GM23338 (cell line): ENCODE data around the gene ALKBH8. TPM values are rescaled to one million over a fixed set of nuclear protein-coding genes. Genes with fewer than 3 reads are reported as not detected.
A peak's percentile ranks its signal among the peaks of the same experiment; 100 is the strongest.

Source experiments
- ATAC-seq: fragments of 200-7000 bp; cut with Tn5 transposase; 3 replicates; pipeline ENCODE4 v1.9.1; 2020
- DNase-seq: peaks from one replicate; pipeline ENCODE4 v3.0.0-alpha.2; 2015; ENCODE audit warnings: low spot score
- H2AFZ ChIP-seq: fragments of 200-600 bp; sonication (generic); 2 replicates; pipeline ENCODE4 v1.8.0; 2016; ENCODE audit warnings: antibody characterized with exemption, mild to moderate bottlenecking, moderate library complexity
- H3F3A ChIP-seq: fragments of 200-600 bp; sonication (generic); replicated peaks from 2 replicates; pipeline ENCODE4 v1.8.0; 2017; ENCODE audit warnings: antibody characterized with exemption, mixed run types, low read depth
- H3K27ac ChIP-seq: fragments of 200-600 bp; sonication (generic); 2 replicates; pipeline ENCODE4 v1.6.1; 2016; ENCODE audit warnings: low read depth
- H3K27me3 ChIP-seq: fragments of 200-600 bp; sonication (generic); 2 replicates; pipeline ENCODE4 v1.8.0; 2016; ENCODE audit warnings: mild to moderate bottlenecking, mixed run types, moderate library complexity; ENCODE audit not compliant: insufficient read depth
- H3K36me3 ChIP-seq: fragments of 200-600 bp; sonication (generic); 2 replicates; pipeline ENCODE4 v1.8.0; 2016; ENCODE audit warnings: mild to moderate bottlenecking; ENCODE audit not compliant: insufficient read depth
- H3K4me1 ChIP-seq: fragments of 200-600 bp; sonication (generic); 2 replicates; pipeline ENCODE4 v1.8.0; 2016; ENCODE audit warnings: mild to moderate bottlenecking, moderate library complexity; ENCODE audit not compliant: insufficient read depth
- H3K4me2 ChIP-seq: fragments of 200-600 bp; sonication (generic); 2 replicates; pipeline ENCODE4 v1.7.1; 2017; ENCODE audit warnings: mixed run types
- H3K4me3 ChIP-seq: fragments of 200-600 bp; sonication (generic); 2 replicates; pipeline ENCODE4 v1.6.1; 2016; ENCODE audit warnings: mixed run types
- H3K79me2 ChIP-seq: fragments of 200-600 bp; sonication (generic); replicated peaks from 2 replicates; pipeline ENCODE4 v1.8.0; 2017; ENCODE audit warnings: mild to moderate bottlenecking; ENCODE audit not compliant: insufficient read depth
- H3K9me2 ChIP-seq: fragments of 200-600 bp; sonication (generic); 2 replicates; pipeline ENCODE4 v1.8.0; 2017; ENCODE audit not compliant: insufficient read depth
- H4K20me1 ChIP-seq: fragments of 200-600 bp; sonication (generic); replicated peaks from 2 replicates; pipeline ENCODE4 v1.8.0; 2017; ENCODE audit warnings: mild to moderate bottlenecking; ENCODE audit not compliant: insufficient read depth
- H3K27ac Mint-ChIP-seq: 2 replicates; pipeline ENCODE4 v1.8.0; 2020; ENCODE audit warnings: inconsistent platforms, mild to moderate bottlenecking, moderate library complexity, mixed read lengths
- H3K27me3 Mint-ChIP-seq: 3 replicates; pipeline ENCODE4 v1.8.0; 2022; ENCODE audit warnings: low read depth, mild to moderate bottlenecking, moderate library complexity, mixed read lengths, inconsistent platforms; ENCODE audit not compliant: insufficient read depth, poor library complexity
- H3K36me3 Mint-ChIP-seq: 3 replicates; pipeline ENCODE4 v1.8.0; 2021; ENCODE audit warnings: low read depth, mild to moderate bottlenecking, inconsistent platforms, moderate library complexity, mixed read lengths
- H3K4me1 Mint-ChIP-seq: 3 replicates; pipeline ENCODE4 v1.8.0; 2020; ENCODE audit warnings: mild to moderate bottlenecking, inconsistent platforms, mixed read lengths
- H3K4me3 Mint-ChIP-seq: 3 replicates; pipeline ENCODE4 v1.8.0; 2021; ENCODE audit warnings: moderate library complexity, mild to moderate bottlenecking, inconsistent platforms, mixed read lengths
- H3K9me3 Mint-ChIP-seq: 3 replicates; pipeline ENCODE4 v1.8.0; 2020; ENCODE audit warnings: moderate library complexity, mild to moderate bottlenecking, inconsistent platforms, mixed read lengths
- CTCF ChIP-seq, 2 experiments: fragments of 200-600 bp in 1 of 2; sonication (generic) in 1 of 2; conservative IDR thresholded peaks; 2 replicates each; pipeline versions ENCODE4 v1.5.1 to v1.6.1; 2016 to 2017; ENCODE audit warnings: antibody characterized with exemption in 2 of 2, low read depth in 2 of 2, mild to moderate bottlenecking in 2 of 2, moderate library complexity in 1 of 2
- EZH2phosphoT487 ChIP-seq: fragments of 200-600 bp; sonication (generic); IDR thresholded peaks from one replicate; pipeline ENCODE4 v1.8.1; 2018; ENCODE audit warnings: antibody characterized with exemption; ENCODE audit not compliant: unreplicated experiment
- NANOG ChIP-seq: IDR thresholded peaks from 2 replicates; pipeline ENCODE4 v1.6.1; 2016; ENCODE audit warnings: antibody characterized with exemption, borderline replicate concordance
- REST ChIP-seq: IDR thresholded peaks from one replicate; pipeline ENCODE4 v1.6.1; 2018; ENCODE audit warnings: antibody characterized with exemption; ENCODE audit not compliant: unreplicated experiment
- ZNF114 ChIP-seq: fragments of 250-450 bp; sonication (Bioruptor Pico); IDR thresholded peaks from 2 replicates; pipeline ENCODE4 v1.5.0; 2020; ENCODE audit warnings: mild to moderate bottlenecking, moderate library complexity
- ZNF462 ChIP-seq: fragments of 250-450 bp; sonication (Bioruptor Pico); IDR thresholded peaks from 2 replicates; pipeline ENCODE4 v1.5.0; 2020; ENCODE audit warnings: mild to moderate bottlenecking, moderate library complexity
- polyA plus RNA-seq: library from polyadenylated mRNA; unstranded; fragments of >200 nt; fragmentation: Nextera tagmentation; extraction: Ambion mirVana; gene quantifications from 2 replicates; pipeline ENCODE4 v1.2.1, GENCODE V29; 2016
- total RNA-seq: library from RNA; depleted of rRNA; stranded (reverse); fragments of >200 nt; shearing (Covaris generic); gene quantifications from 2 replicates; pipeline ENCODE4 v1.2.3, GENCODE V29; 2014

Gene ALKBH8
- total and polyA plus RNA-seq, 2 experiments from 2014 or later, result 8.9 to 14.2 TPM

GRCh38 chr11:107594736-107595135 is 29.2 kb upstream of the ALKBH8 start (continued):
- TF ChIP-seq CTCF (conservative IDR thresholded peaks at IDR 0.05; ENCODE audit: low read depth in 2 of 2), result no peak
- TF ChIP-seq NANOG, result no peak
- TF ChIP-seq ZNF114, result no peak
- TF ChIP-seq REST, result no peak

- H3K4me3 Mint-ChIP-seq, result peak overlapping the region; percentile 49
- H3K4me3 ChIP-seq, result peak overlapping the region; percentile 84
- ATAC-seq, result peak; percentile 4; the same call in 2 of the 3 replicates
- TF ChIP-seq ZNF114 (no peak), ZNF462 (no peak), EZH2phosphoT487 (no peak), CTCF (conservative IDR thresholded peaks at IDR 0.05; ENCODE audit: low read depth in 2 of 2) (no peak), REST (no peak)
These were observed 28.4 kb upstream of the ALKBH8 start for GRCh38 chr11:107593951-107594350.

More at GRCh38 chr11:107593951-107594350, 28.4 kb upstream of the ALKBH8 start:
- Histone ChIP-seq H3K79me2 (no peaks in the 10 kb centered on the region), H3K4me2 (peak overlapping the region; percentile 99), H3K36me3 (no peaks in the 10 kb centered on the region), H4K20me1 (no peaks in the 10 kb centered on the region), H2AFZ (no peak overlapping the region), H3K27me3 (peaks cover 66% of the 10 kb centered on the region), H3K27ac (no peak overlapping the region), H3K9me2 (no peaks in the 10 kb centered on the region), H3K4me1 (peaks cover 49% of the 10 kb centered on the region), H3F3A (no peaks in the 10 kb centered on the region; the same call in 1 of the 2 replicates)
- Mint-ChIP-seq H3K27me3 (peaks cover 51% of the 10 kb centered on the region), H3K4me1 (peaks cover 45% of the 10 kb centered on the region), H3K9me3 (no peaks in the 10 kb centered on the region), H3K27ac (no peak overlapping the region), H3K36me3 (no peaks in the 10 kb centered on the region; the same call in 2 of the 3 replicates)
- DNase-seq, result peak; percentile 54
